Measurements from ENCODE around the gene CARHSP1.

The CARHSP1 gene

DNA sequence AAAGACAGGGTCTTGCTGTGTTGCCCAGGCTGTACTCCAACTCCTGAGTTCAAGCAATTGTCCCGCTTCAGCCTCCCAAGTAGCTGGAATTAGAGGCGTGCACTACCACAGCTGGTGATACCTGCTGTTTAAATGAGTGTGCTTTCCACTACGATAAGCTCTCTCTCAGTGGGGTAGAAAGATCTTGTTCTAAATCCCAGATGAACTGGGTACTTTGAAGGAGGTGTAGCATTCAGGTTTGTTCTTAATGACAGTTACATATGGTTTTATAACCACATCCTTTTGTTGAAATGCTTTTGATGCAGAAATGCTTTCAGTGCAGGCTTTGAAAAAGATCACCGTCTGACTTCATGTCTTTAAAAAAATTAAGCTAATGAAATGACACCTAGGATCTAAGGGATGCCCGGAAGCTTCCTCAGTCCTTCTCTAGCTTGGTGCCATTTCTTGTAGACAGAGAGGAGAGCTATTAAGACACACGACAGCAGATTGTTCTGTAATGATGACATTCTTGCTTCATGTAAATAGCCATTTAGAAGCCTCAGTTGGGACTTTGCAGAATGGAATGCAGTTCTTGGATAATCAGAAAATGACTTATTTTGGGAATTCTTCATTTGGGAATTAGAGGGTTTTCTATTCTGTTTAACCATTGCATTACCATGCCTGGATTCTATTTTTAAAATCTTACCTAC lies 51.7 kb downstream of the CARHSP1 start:
- CTCF ChIA-PET: interaction anchor here (0.7 to 0.8 kb wide), 2 partner anchors 17 to 156 kb away, joined by 3 to 4 read pairs; no protein-coding TSS in a partner anchor
- Histone ChIP-seq H3K27ac (ENCODE audit: extremely low read depth, low read depth, low read length) (no peak overlapping the region), H3K9me3 (ENCODE audit: control insufficient read depth, insufficient read depth, low read depth, low read length) (no peaks in the 10 kb centered on the region), H3K36me3 (ENCODE audit: control insufficient read depth in 2 of 2, insufficient read depth in 1 of 2, low read length in 2 of 2) (peaks cover 29 to 88% of the 10 kb centered on the region in 2 experiments), H3K4me1 (ENCODE audit: control insufficient read depth, insufficient read depth, low read length) (no peaks in the 10 kb centered on the region), H3K4me3 (ENCODE audit: low read depth, low read length) (no peak overlapping the region)
- POLR2A ChIA-PET: no interaction called here
- TF ChIP-seq ZNF121 (tag by site-specific recombination; IDR thresholded peaks at IDR 0.05) (0 out of 2 replicates have a peak, but pooled peaks have one; percentile 26), PRDM1 (tag by site-specific recombination; IDR thresholded peaks at IDR 0.05) (no peak), ZIC2 (tag by site-specific recombination; IDR thresholded peaks at IDR 0.05) (0 out of 2 replicates have a peak, but pooled peaks have one; percentile 7)

DNA sequence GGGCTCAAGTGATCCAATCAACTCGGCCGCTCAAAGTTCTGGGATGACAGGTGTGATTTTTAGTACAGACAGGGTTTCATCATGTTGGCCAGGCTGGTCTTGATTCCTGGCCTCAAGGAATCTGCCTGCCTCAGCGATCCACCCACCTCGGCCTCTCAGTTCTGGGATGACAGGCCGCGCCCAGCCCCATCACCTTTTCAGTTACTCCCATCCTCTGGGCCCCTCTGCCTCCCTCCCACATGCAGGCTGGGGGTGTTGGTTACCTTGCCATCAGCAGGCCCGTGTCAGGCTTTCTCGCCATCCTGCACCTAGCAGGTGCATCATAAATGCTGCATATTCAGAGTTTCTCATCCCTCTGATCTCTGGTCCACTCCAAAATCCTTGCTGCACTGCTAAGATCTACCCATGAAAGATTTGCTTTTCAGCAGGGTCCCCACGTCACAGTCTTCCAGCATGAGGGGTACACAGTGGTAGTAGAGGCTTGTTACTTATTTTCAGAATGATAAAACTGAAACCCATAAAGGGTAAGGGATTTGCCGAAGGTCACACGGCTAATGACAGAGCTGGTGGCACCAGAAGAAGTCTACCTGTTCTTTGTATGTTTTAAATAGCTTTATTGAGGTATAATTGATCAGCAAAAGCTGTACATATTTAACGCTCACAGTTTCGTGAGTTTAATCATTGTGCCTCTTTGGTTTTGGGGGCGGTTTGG lies 54.6 kb downstream of the CARHSP1 start:
- H3K9me3 ChIP-seq (ENCODE audit: control insufficient read depth, insufficient read depth, low read depth, low read length): no peaks in the 10 kb centered on the region
- POLR2A ChIA-PET: no interaction called here
- no peaks in the 10 kb centered on the region for H3K4me1 ChIP-seq (ENCODE audit: control insufficient read depth, insufficient read depth, low read length)
- CTCF ChIA-PET: no interaction called here
- TF ChIP-seq, protein P1, sequence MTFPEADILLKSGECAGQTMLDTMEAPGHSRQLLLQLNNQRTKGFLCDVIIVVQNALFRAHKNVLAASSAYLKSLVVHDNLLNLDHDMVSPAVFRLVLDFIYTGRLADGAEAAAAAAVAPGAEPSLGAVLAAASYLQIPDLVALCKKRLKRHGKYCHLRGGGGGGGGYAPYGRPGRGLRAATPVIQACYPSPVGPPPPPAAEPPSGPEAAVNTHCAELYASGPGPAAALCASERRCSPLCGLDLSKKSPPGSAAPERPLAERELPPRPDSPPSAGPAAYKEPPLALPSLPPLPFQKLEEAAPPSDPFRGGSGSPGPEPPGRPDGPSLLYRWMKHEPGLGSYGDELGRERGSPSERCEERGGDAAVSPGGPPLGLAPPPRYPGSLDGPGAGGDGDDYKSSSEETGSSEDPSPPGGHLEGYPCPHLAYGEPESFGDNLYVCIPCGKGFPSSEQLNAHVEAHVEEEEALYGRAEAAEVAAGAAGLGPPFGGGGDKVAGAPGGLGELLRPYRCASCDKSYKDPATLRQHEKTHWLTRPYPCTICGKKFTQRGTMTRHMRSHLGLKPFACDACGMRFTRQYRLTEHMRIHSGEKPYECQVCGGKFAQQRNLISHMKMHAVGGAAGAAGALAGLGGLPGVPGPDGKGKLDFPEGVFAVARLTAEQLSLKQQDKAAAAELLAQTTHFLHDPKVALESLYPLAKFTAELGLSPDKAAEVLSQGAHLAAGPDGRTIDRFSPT (tag by site-specific recombination; IDR thresholded peaks at IDR 0.05): no peak
- TF ChIP-seq ZBTB1 (tag by site-specific recombination; IDR thresholded peaks at IDR 0.05): no peak
- TF ChIP-seq ZNF155 (tag by site-specific recombination; IDR thresholded peaks at IDR 0.05): no peak
- no peak for TF ChIP-seq ZSCAN30 (tag by site-specific recombination; IDR thresholded peaks at IDR 0.05)
- no peak for TF ChIP-seq ZFP69B (tag by site-specific recombination; IDR thresholded peaks at IDR 0.05)
- TF ChIP-seq ZNF274 (IDR thresholded peaks at IDR 0.05; ENCODE audit: low read length): no peak
- no peak for TF ChIP-seq ZNF274 (tag by site-specific recombination; IDR thresholded peaks at IDR 0.05; ENCODE audit: borderline replicate concordance)
- TF ChIP-seq, protein P2, sequence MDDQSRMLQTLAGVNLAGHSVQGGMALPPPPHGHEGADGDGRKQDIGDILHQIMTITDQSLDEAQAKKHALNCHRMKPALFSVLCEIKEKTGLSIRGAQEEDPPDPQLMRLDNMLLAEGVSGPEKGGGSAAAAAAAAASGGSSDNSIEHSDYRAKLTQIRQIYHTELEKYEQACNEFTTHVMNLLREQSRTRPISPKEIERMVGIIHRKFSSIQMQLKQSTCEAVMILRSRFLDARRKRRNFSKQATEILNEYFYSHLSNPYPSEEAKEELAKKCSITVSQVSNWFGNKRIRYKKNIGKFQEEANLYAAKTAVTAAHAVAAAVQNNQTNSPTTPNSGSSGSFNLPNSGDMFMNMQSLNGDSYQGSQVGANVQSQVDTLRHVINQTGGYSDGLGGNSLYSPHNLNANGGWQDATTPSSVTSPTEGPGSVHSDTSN (CRISPR knock-in tag; IDR thresholded peaks at IDR 0.05): no peak
- TF ChIP-seq ZNF174 (tag by site-specific recombination; IDR thresholded peaks at IDR 0.05): no peak
- no peak for TF ChIP-seq ZNF157 (tag by site-specific recombination; IDR thresholded peaks at IDR 0.05)
- no peak for TF ChIP-seq KLF7 (tag by site-specific recombination; IDR thresholded peaks at IDR 0.05; ENCODE audit: borderline replicate concordance)
- TF ChIP-seq ZXDB (tag by site-specific recombination; IDR thresholded peaks at IDR 0.05): no peak
- TF ChIP-seq ZBTB8A (tag by site-specific recombination; IDR thresholded peaks at IDR 0.05): no peak
- TF ChIP-seq KLF9 (tag by site-specific recombination; IDR thresholded peaks at IDR 0.05; ENCODE audit: low read depth): no peak
- TF ChIP-seq, protein P3, sequence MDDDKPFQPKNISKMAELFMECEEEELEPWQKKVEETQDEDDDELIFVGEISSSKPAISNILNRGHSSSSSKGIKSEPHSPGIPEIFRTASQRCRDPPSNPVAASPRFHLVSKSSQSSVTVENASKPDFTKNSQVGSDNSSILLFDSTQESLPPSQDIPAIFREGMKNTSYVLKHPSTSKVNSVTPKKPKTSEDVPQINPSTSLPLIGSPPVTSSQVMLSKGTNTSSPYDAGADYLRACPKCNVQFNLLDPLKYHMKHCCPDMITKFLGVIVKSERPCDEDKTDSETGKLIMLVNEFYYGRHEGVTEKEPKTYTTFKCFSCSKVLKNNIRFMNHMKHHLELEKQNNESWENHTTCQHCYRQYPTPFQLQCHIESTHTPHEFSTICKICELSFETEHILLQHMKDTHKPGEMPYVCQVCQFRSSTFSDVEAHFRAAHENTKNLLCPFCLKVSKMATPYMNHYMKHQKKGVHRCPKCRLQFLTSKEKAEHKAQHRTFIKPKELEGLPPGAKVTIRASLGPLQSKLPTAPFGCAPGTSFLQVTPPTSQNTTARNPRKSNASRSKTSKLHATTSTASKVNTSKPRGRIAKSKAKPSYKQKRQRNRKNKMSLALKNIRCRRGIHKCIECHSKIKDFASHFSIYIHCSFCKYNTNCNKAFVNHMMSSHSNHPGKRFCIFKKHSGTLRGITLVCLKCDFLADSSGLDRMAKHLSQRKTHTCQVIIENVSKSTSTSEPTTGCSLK (tag by site-specific recombination; IDR thresholded peaks at IDR 0.05): no peak
- TF ChIP-seq ZNF548 (tag by site-specific recombination; IDR thresholded peaks at IDR 0.05): no peak
- H3K36me3 ChIP-seq (ENCODE audit: control insufficient read depth in 2 of 2, insufficient read depth in 1 of 2, low read length in 2 of 2): peaks cover 43 to 92% of the 10 kb centered on the region in 2 experiments
- no peak overlapping the region for H3K4me3 ChIP-seq (ENCODE audit: low read depth, low read length)
- no peak overlapping the region for H3K27ac ChIP-seq (ENCODE audit: extremely low read depth, low read depth, low read length)
